A673 (cell line): ENCODE measurements around the gene NRL.

Experiments
- EZH2 ChIP-seq: fragments of 200-600 bp; sonication (generic); IDR thresholded peaks from 2 replicates; pipeline ENCODE4 v1.6.1; 2017; ENCODE audit warnings: borderline replicate concordance, low read depth, mild to moderate bottlenecking, mixed read lengths, antibody characterized with exemption, low read length; ENCODE audit not compliant: poor library complexity, severe bottlenecking
- TF ChIP-seq, protein P1 (sequence below): fragments of 300-800, 200-600 bp; sonication (generic); conservative IDR thresholded peaks from 2 replicates; pipeline ENCODE4 v1.5.1; 2017; ENCODE audit warnings: low read depth, mild to moderate bottlenecking, antibody characterized with exemption, low read length, moderate library complexity, mixed read lengths

- TF ChIP-seq, protein P1, sequence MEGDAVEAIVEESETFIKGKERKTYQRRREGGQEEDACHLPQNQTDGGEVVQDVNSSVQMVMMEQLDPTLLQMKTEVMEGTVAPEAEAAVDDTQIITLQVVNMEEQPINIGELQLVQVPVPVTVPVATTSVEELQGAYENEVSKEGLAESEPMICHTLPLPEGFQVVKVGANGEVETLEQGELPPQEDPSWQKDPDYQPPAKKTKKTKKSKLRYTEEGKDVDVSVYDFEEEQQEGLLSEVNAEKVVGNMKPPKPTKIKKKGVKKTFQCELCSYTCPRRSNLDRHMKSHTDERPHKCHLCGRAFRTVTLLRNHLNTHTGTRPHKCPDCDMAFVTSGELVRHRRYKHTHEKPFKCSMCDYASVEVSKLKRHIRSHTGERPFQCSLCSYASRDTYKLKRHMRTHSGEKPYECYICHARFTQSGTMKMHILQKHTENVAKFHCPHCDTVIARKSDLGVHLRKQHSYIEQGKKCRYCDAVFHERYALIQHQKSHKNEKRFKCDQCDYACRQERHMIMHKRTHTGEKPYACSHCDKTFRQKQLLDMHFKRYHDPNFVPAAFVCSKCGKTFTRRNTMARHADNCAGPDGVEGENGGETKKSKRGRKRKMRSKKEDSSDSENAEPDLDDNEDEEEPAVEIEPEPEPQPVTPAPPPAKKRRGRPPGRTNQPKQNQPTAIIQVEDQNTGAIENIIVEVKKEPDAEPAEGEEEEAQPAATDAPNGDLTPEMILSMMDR = no peak
- TF ChIP-seq EZH2 = no peak
Measured at GRCh38 chr14:24149302-24149969, 34.7 kb upstream of the NRL start.
